ENCODE data around the gene ZNF362. TPM values are rescaled to one million over a fixed set of nuclear protein-coding genes. Genes with fewer than 3 reads are reported as not detected.

ZNF362 gene
- total RNA-seq, 2 donors from 2014 or later, result 3.0 to 14.1 TPM

DNA sequence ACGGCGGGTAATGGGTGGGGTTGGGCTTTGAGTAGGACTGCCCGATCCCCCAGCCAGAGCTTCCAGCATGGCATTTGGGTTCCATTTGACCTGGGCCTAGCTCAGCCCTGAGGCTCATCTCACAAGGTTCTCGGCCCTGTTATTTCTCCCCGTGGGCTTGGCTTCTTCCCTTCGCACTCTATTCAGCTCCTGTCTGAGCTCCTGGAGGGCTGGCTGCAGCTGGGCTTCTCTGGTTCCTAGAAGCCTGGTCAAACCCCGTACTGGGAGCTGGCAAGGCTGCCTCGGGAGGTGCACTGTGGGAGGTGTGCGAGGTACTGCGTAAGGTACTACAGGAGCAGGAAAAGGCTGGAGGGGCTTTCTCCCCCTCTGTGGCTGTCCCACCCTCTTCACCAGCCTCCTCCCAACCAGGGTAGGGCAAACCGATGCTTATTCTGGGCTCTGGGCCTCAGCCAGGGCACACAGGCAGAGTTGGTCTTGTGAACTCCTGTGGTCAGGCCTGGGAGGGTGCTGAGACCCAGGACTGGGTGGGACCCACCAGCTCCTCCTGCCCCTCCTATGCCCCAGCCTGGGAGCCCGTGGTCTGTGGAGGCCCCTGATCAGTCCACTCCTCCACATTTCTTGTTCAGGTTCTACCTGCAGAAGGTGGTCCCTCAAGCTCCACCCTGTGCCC is 63.8 kb downstream of the ZNF362 start:
- H3K9me3 Mint-ChIP-seq, result no peaks in the 10 kb centered on the region

GRCh38 chr1:33320619-33321165 is 64.4 kb downstream of the ZNF362 start, which contains the start of gene A3GALT2:
A3GALT2 (minus strand) TSS chr1:33321098; CDS start chr1:33321098, 0 bp downstream.
- Mint-ChIP-seq H3K36me3 (no peaks in the 10 kb centered on the region), H3K27ac (no peak within 1 kb of the TSS), H3K9me3 (no peaks in the 10 kb centered on the region)
- ATAC-seq (no peak), DNase-seq (ENCODE audit: low spot score in 2 of 2) (no peak)

More for the DNA sequence above, 63.8 kb downstream of the ZNF362 start:
- Mint-ChIP-seq H3K27ac (no peak overlapping the region), H3K36me3 (no peaks in the 10 kb centered on the region)
- peak in 1 of 2 donors; percentile 16 for ATAC-seq
- DNase-seq (ENCODE audit: low spot score in 2 of 2), result no peak

GRCh38 chr1:33321178-33321577 is 64.9 kb downstream of the ZNF362 start:
- no peak for DNase-seq (ENCODE audit: low spot score in 2 of 2)
- Mint-ChIP-seq H3K36me3 (no peaks in the 10 kb centered on the region), H3K27ac (no peak overlapping the region), H3K9me3 (no peaks in the 10 kb centered on the region)
- ATAC-seq, result no peak

GRCh38 chr1:33322109-33322508 is 65.8 kb downstream of the ZNF362 start:
- Mint-ChIP-seq H3K9me3 (no peaks in the 10 kb centered on the region), H3K27ac (no peak overlapping the region), H3K36me3 (no peaks in the 10 kb centered on the region)
- DNase-seq (ENCODE audit: low spot score in 2 of 2), result no peak
- ATAC-seq, result no peak

GRCh38 chr1:33322870-33323585 is 66.7 kb downstream of the ZNF362 start:
- DNase-seq (ENCODE audit: low spot score in 2 of 2), result no peak

GRCh38 chr1:33323663-33324477 is 67.6 kb downstream of the ZNF362 start:
- peaks cover 0 to 6% of the 10 kb centered on the region in 2 donors for H3K36me3 Mint-ChIP-seq
- H3K27ac Mint-ChIP-seq, result no peak overlapping the region
- H3K9me3 Mint-ChIP-seq, result no peaks in the 10 kb centered on the region
- ATAC-seq (no peak), DNase-seq (ENCODE audit: low spot score in 2 of 2) (no peak)

More at GRCh38 chr1:33322870-33323585, 66.7 kb downstream of the ZNF362 start:
- peak overlapping the region in 1 of 2 donors; percentile 44 for H3K27ac Mint-ChIP-seq
- H3K9me3 Mint-ChIP-seq, result no peaks in the 10 kb centered on the region
- ATAC-seq, result no peak
- no peaks in the 10 kb centered on the region for H3K36me3 Mint-ChIP-seq

- ATAC-seq, result no peak
- Mint-ChIP-seq H3K27ac (peak overlapping the region in 1 of 2 donors; percentile 36), H3K9me3 (no peaks in the 10 kb centered on the region), H3K36me3 (peaks cover 0 to 14% of the 10 kb centered on the region in 2 donors)
- DNase-seq (ENCODE audit: low spot score in 2 of 2), result no peak
These were observed 68.6 kb downstream of the ZNF362 start for GRCh38 chr1:33324677-33325575.

DNA sequence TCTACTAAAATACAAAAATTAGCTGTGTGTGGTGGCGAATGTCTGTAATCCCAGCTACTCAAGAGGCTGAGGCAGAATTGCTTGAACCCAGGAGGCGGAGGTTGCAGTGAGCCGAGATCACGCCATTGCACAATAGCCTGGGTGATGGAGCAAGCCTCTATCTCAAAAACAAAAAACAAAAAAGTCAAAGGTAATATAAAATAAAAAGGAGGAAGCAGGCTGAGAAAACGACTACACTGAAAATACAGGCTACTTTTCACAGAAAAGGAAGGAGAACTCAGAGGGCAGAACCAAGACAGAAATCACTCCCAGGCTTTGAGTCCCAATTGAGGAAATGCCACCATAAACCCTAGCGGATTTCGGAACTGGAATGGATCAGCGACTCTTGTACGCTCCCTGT is 70.5 kb downstream of the ZNF362 start:
- DNase-seq (ENCODE audit: low spot score in 2 of 2) (no peak), ATAC-seq (no peak)
- Mint-ChIP-seq H3K9me3 (no peaks in the 10 kb centered on the region), H3K36me3 (peaks cover 0 to 14% of the 10 kb centered on the region in 2 donors), H3K27ac (peak overlapping the region in 1 of 2 donors; percentile 81)

DNA sequence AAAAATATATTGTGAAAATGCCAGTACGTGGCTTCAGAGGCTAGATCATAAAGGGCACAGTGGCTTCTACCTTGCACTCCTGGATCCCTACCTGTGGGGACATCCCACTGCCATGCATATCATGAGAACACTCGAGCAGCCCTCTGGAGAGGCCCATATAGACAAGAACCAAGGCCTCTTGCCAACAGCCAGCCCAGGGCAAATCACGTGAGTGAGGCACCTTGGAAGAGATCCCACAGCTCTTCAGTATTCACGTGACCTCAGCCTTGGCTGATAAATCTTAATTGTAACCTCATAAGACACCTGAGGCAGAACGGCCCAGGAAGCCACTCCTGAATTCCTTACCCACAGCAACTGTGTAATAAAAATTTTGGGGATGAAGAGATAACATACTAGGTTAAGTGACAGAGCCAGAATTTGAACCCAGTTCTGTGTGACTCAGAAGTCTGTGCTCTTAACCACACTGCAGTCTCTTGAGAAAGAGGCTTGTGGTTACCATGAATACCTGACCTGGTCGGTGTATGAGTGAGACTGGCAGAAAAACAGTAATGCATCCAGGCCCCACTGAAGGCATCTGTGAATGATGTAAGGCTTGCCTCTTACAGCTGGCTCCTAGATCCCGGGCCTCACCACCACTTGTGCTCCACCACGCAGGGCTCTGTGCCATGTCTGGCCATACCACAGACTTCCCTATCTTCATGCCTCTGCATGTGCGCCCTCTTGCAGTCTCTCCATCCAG is 71.5 kb downstream of the ZNF362 start:
- ATAC-seq, result peak; percentile 60 to 72
- Mint-ChIP-seq H3K9me3 (no peaks in the 10 kb centered on the region), H3K27ac (no peak overlapping the region), H3K36me3 (peaks cover 0 to 14% of the 10 kb centered on the region in 2 donors)
- no peak for DNase-seq (ENCODE audit: low spot score in 2 of 2)

DNA sequence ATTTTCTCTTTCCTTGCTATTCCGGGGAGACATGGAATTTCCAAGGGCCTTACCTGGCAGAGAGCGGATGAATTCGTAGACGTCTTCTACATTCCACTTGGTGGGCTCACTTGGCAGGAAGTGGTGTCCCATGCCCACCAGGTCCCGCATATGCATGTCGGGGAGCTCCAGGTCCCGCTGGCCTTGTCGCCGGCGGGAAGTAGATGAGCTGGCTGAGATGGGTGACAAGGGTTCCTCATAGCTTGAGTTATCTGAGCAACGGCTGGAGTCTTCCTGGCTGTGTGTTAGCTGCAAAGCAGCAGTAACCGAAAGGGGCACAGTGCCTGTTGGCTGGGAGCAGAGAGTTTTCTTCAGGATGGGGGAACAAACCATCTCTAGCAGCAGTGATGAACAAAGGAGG is 72.5 kb downstream of the ZNF362 start:
- Mint-ChIP-seq H3K9me3 (no peaks in the 10 kb centered on the region), H3K36me3 (peaks cover 0 to 14% of the 10 kb centered on the region in 2 donors), H3K27ac (no peak overlapping the region)
- no peak for ATAC-seq
- DNase-seq (ENCODE audit: low spot score in 2 of 2), result no peak

DNA sequence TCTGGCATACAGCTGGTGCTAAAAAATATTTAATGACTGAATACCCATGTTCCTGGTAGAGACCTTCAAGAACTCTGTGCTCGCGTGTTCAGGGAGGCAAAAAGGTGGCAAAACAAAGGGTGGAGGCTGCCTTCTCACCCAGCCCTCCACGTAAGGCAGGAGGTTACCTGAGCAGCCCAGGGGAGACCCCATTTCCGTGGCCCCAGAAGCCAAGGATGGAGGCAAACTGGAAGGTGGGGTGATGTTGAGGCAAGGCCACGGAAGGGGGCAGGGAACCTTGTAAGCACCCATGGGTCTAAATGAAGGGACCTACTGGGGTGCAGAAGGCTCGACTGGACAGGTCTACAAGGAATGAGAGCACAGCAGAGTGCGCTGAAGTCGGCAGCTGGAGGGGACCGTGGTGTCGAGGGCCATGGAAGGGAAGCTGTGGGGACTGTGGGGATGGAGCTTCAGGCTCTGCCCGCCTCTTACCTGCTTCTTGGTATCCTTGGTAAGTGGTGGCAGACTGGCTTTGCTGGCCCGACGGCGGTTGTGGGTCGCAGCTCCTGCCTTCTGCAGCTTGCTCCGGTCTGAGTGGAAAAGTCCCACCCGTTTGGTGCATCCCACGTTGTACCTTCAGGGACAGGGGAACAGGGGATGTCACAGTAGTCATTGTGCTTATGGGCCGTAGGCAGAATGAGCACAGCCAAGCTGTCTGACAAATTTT is 73.5 kb downstream of the ZNF362 start:
- peaks cover 0 to 14% of the 10 kb centered on the region in 2 donors for H3K36me3 Mint-ChIP-seq
- H3K27ac Mint-ChIP-seq, result peak overlapping the region in 1 of 2 donors; percentile 38
- ATAC-seq, result no peak
- no peak for DNase-seq (ENCODE audit: low spot score in 2 of 2)
- no peaks in the 10 kb centered on the region for H3K9me3 Mint-ChIP-seq

DNA sequence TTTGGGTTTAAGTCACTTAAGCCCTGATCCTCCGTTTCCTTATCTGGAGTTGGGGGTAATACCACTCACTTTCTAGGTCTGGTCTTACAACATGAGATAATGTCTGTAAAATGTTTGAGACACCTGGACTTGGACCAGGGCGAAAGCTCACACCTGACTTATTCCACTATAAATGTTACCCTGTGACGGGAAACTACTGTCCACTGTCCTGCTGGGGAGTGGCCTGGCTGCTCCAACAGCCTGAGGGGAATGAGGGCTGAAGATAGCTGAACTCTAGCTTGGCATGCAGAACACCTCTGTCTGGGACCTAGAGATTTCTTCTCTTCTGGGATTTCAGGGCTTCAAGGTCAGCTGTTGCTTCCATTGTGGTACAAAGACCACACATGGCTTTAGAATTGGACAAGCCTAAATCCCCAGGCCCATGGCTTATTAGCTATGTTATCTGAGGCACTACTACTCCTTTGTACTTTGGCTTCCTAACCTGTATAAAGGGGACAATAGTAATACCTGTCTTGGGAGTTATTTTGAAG is 74.1 kb downstream of the ZNF362 start:
- DNase-seq (ENCODE audit: low spot score in 2 of 2) (no peak), ATAC-seq (no peak)
- peaks cover 0 to 14% of the 10 kb centered on the region in 2 donors for H3K36me3 Mint-ChIP-seq
- no peaks in the 10 kb centered on the region for H3K9me3 Mint-ChIP-seq
- no peak overlapping the region for H3K27ac Mint-ChIP-seq

GRCh38 chr1:33330906-33331305 is 74.6 kb downstream of the ZNF362 start:
- ATAC-seq, result no peak
- H3K36me3 Mint-ChIP-seq, result peaks cover 0 to 14% of the 10 kb centered on the region in 2 donors
- no peaks in the 10 kb centered on the region for H3K9me3 Mint-ChIP-seq
- no peak overlapping the region for H3K27ac Mint-ChIP-seq
- no peak for DNase-seq (ENCODE audit: low spot score in 2 of 2)

- H3K36me3 Mint-ChIP-seq, result peaks cover 0 to 14% of the 10 kb centered on the region in 2 donors
- H3K9me3 Mint-ChIP-seq, result no peaks in the 10 kb centered on the region
- peak overlapping the region; percentile 23 for H3K27ac Mint-ChIP-seq
- DNase-seq (ENCODE audit: low spot score in 2 of 2) (no peak), ATAC-seq (no peak)
These were observed 75.4 kb downstream of the ZNF362 start for GRCh38 chr1:33331444-33332356.

All from activated naive CD4-positive, alpha-beta T cell treated with anti-CD3 and anti-CD28 coated beads, Interleukin-2, amount 50 U/mL, for 72 hours (primary cell).